ENCODE results near the gene SSNA1.

SSNA1 gene

DNA sequence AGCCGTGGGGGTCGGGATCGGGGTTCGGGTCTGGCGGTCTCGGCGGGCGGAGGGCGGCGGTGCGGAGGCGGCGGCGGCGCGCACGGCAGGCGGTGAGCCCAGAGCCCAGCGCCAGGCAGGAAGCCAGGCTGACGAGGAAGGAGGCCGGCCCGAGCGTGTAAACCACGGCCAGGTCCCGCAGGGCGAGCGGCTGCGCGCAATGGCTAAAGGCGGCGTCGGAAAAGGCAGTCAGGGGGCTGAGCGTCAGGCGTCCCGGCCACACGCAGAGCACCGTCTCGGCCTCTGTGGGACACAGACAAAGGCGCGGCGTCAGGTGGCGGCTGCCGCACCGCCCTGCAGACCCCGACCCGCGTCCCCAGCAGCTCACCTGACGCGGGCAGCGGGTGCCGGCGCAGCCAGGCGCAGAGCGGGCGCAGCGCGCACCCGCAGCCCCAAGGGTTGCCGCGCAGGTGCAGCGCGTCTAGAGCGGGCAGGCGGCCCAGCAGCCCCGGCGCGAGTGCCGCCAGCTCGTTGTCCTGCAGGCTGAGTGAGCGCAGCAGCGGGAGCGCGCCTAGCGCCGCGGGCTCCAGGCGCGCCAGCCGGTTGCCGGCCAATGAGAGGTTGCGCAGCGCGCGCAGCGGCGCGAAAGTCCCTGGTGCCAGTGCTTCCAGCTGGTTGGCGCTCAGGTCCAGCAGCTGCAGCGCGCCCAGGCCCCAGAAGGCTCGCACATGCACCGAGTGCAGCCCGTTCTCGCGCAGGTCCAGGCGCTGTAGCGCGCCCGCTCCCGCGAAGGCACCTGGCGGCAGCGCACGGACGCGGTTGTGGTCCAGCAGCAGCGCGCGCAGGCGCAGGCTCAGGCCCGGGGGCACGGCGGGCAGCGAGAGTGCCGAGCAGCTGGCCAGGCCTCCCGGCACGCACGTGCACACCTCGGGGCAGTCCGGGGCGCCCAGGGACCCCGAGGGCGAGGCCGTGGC lies 19.3 kb upstream of the SSNA1 start:
- no peak for DNase-seq

DNA sequence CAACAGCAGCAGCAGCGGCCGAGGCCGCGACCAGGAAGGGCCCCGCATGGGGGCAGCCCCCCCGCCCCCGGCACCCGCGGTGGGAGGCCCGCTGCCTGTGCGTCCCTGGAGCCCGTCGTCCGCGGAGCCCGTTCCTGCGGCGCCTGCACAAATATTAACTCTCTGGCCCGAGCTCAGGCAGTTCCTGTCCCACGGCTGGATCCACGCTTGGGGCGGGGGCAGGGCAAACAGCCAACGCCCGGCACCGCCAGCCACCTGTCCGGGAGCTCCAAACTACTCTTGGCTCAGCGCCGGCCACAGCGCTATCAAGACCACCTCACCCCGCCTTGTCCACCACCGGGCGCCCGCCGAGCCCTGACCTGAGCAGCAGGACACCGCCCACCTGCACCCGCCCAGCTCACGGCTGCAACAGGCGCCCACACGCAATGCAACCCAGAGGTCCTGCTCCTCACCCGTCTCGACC lies 18.5 kb upstream of the SSNA1 start, which contains the start of gene LRRC26:
Gene LRRC26, minus strand, starts transcription at position 156 of the 463 bp plus-strand sequence. Its CDS starts 108 bp downstream, at position 48.
- DNase-seq: no peak

DNA sequence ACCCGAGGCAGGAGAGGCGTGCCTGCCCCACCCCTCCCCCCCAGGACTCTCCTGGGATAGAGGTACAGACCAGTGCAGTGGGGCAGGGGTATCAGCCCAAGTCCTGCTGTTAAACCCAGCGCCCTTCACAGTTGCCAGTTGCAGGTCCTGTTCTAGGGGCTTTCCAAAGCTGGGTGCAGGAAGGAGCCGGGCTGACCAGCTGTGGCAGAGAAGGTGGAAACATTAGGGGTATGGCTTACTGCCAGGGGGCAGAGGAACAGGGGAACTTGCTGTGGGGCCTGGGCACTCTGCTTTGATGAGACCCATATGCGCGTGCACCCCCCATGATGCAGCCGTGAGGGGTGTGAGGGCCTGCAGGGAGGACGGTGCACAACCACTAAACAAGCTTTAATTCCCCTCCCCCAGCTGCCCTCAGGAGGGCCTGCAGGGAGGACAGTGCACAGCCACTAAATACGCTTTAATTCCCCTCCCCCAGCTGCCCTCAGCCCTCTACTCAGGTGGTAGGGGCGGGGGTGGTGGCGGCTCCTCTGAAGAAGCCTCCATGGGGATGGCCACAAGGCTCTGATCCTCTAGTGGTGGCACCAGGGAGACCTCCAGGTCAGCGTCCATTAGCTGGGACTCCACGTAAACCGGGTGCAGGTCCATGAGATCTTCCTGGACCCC lies 17.9 kb upstream of the SSNA1 start:
- DNase-seq: no peak

DNA sequence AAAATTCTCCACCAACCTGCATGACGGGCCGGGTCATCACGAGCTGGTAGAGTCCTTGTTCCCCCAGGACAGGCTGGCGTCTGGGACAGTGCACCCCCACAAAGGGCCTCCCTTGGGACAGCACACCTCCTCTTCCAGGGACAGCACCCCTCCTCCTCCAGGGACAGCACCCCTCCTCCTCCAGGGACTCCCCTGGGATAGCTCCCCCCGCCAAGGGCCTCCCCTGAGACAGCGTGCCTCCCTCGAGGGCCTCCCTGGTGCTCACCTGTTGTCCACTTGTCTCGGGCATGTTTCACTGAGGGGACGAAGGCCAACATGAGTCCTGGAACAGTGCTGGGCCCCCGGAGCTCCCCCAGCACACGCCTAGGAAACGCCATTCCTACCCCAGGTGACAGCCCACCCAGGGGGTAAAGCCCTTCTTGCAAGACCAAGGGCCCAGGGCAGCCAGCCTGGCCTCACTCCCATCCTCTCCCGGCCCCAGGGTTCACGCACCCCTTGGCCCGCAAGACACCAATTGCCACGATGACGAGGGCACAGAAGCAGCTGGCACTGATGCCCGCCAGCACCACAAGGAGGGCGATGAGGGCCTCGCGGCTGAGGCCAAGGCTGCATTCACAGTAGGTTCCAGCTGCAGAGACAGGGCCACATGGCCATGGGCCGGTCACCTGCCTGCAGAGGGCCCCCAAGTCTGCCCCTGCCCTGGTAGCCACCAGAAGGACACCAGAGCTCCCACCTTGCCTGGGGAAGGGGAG lies 17.2 kb upstream of the SSNA1 start:
- no peak for DNase-seq

DNA sequence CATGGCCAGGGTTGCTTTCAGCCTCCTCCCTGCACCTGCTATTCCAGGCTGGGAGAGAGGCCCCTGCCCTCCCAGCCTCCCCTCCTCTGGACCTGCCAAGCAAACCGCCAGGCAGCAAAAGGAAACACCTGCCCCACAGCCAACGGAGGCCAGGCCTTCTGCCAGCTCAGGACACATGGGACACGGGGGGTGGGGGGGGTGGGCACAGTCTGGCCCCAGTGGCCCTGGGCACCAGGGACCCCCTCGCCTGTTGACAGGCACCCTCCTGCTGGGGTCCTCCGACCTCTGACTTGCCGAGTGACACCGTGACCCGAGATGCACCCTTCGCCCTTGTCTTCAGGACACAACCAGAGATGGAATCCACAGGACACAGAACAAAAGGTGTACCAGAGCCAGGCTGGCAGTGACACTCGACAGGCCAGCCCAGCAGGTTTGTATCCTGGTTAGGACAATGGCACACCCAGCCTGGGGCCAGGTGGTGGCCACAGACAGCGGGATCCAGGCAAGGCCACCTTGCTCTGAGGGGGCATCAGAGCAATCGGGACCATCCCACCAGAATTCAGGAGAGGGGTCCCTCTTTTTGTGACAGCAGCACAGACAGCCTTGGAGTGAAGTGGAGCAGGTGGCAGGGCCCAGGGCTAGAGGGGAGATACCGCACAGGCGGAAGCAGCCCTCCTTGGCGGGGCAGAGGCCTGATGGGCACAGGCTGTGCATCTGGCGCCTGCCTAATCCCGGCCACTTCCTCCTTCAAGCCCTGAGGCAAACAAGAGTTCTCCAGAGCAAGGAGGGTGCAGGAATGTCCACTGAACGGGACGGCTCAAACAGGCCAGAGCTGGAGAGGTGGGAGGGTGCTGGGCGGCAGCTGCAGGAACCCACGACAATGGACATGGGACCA lies 15.3 kb upstream of the SSNA1 start:
- DNase-seq: no peak

DNA sequence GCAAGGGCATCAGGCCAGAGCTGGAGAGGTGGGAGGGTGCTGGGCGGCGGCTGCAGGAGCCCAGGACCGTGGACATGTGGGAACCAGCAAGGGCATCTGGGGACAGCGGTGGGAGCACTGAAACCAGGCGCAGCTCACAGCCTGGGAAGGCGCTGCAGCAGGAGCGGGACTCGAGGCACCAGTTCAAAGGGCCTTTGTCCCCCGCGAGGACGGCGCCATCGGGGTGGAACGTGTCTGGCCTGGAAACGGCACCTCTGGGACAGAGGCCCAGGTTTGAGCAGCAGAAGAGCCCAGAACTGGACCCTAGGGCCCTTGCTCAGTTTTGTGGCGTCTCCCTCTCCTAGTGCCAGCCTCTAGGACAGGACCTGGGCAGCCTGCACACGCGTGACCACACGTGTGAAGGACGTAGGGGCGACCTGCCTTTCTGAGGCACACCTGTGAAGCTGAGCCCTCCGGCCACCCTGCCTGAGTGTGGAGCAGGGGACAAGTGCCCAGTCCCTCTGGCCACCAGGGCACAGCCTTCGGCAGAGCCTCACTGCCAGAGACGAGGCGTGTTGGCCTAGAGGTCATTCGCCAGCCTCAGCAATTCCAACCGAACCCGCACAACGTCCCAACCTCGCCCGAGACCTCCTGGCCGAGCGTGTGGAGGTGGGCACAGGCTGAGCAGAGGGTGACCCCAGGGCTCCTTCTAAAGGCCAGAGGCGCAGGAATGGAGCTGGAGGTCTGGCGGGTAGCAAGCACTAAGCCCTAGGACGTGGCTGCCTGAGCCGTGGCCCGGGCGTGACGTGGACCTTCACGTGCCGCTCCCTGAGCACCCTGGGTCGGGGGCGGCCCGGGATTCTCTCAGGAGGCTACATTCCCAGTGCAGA lies 14.4 kb upstream of the SSNA1 start:
- no peak for DNase-seq

DNA sequence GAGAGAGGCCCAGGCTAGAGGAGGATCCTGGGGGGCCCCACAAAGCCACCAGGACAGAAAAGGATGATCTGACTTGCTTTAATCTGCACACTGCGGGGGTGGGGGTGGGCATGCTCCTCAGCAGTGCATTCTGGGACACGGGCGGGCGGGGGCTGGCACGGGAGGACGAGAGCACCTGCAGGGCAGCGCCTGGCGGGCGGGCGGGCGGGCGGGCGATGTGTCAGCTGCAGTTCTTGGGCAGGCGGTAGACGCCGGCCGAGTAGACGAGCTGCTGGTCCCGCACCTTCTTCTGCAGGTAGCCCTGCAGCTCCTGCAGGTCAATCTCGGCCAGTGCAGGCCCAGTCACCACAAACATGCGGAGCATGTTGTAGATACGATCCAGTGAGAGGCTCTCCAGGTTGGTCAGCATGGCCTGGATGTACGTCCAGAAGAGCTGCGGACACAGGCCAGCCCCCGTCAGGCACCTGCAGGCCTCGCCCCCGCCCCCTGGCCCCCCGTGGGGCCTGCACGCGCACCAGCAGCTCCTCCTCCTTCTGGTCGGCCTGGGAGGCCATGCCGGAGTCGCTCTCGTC lies 13.7 kb upstream of the SSNA1 start:
- DNase-seq: no peak

DNA sequence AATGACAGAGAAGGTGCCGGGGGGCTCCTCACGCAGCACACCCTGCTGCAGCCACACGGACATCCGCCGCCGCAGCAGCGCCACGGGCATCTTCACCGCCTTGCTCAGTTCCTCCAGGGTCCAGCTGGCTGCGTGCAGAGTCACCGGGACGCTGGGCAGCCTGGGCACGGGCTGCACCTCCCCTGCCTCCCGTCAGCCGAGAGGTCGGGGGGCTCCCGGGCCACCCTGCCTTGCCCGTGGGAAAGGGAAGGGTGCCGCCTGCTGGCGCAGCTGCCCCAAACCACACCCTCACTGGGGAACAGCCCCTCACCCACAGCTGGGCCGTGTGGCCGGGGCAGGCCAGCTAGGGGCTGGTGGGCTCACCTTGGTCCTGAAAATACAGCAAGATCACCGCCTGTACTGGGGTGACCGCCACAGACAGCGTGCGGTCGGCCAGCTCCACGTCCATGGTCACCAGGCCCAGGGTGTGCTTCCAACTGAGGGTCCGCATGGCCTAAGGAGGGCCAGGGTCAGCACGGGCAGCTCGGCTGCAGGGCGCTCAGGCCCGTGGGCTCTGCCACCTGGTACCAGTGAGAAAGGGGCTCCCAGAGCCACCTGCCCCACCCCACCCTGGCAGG lies 13.0 kb upstream of the SSNA1 start:
- no peak for DNase-seq

DNA sequence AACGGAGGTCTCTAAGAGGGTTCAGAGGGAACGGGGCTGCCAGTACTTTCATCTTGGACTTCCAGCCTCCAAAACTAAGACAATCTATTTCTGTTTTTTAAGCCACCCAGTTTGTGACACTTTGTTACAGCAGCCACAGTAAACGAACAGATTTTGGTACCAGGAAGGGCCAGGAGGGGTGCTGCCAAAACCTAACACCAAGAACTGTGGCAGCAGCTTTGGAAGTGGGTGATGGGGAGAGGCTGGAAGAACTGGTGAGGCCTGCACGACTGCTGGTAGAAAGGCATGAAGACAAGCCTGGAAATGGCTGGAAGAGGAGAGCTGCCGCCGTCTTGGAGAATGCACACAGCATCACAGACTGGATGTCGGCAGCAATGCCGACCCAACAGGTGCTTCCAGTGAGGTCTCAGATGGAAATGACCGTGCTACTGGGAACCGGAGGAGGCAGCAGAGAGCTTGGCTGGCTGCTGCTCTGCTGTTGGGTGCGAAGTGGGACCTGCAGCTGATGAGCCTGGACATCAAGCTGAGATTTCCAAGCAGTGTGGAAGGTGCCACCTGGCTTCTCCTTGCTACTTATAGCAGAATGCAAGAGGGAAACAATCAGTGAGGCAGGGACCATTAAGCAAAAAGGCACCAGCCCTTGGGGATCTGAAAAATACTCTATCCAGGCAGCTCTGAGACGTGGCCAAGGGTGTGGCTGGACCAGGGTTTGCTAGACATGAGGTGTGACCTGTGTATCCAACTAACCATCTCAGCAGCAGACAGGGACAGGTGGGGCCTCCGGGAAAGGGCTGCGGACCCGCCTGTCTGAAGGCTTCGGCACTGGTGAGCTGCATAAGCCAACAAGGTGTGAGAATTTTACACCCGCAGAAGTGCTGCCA lies 11.9 kb upstream of the SSNA1 start:
- no peak for DNase-seq

DNA sequence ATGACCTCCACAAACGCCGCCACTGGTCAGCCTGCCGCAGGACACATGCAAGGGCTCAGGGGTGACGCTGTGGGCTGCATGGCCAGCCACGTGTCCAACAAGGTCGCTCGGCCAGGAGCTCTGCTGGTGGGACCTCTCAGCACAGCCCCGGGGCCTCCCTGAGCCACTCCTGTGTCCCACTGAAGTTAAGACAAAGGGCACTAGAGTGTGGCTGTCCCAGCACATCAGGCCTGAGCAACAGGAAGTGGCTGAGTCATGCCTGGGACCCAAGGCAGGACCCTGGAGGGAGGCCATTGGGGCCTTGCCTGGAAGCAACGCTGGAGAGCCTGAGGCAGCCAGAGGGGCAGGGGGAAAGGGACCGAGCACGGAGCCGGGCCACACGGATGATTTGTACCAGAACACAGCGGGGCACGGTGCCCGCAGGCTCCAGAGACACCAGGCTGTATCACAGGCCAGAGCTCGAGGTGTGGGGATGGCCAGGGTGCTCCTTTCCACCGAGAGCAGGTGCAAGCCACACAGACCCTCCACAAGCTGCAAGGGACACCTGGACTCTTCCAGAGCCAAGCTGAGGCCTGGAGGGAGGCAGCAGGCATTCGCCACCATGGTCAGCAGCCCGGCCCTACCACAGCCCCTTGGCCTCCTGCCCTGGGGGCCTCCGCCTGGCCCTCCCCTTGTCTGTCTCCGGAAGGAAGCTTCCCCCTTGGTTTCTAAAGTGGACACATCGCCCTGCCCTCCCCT lies 10.1 kb upstream of the SSNA1 start:
- no peak for DNase-seq

DNA sequence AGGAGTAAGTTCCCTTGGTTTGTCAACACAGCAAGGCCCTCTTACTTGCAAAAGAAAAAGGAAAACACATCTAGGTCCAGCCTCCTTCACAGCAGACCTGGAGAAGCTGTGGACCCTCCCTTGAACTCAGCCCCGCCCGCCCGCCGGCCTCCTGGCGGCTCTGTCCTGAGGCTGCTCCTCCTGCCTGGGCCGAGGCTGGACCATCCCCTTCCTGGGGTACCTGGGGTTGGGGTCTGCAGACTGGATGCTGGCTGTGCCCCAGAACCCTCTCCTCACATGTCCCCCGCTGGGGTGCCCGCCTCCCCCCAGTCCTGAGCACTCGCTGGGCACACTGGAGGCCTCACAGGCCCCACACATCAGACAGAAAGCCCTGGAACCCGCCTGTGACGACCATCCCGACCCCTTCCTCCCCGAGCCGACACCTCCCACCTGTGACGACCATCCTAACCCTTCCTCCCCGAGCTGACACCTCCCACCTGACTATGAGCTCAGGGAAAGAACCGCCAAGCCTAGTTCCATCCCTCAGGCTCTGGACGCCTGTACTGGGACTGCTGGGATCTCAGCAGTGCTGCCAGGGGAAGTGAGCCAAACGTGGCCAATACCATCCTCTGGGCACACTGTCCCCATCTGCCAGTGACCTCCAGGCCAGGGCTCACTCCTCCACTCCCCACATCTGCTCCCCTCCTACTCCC lies 9.4 kb upstream of the SSNA1 start:
- DNase-seq: no peak

DNA sequence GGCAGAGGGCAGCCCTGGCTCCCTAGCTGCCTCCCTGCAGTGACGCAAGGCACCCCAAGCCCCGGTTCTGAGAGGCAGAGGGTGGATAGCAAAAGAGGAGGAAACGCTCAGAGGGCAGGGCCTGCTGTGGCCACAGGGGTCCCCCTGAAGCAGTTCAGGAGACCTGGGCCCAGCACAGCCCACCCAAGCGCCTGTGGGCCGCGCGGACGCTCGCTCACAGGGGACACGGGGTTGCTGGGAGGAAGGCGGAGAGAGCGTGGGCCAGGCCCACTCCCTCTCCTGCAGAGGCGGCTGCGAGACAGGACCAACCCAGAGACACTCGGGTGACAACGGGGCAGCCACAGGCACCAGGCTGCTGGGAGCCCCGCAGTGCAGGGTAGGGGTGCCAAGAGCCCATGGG lies 8.7 kb upstream of the SSNA1 start:
- DNase-seq: no peak

DNA sequence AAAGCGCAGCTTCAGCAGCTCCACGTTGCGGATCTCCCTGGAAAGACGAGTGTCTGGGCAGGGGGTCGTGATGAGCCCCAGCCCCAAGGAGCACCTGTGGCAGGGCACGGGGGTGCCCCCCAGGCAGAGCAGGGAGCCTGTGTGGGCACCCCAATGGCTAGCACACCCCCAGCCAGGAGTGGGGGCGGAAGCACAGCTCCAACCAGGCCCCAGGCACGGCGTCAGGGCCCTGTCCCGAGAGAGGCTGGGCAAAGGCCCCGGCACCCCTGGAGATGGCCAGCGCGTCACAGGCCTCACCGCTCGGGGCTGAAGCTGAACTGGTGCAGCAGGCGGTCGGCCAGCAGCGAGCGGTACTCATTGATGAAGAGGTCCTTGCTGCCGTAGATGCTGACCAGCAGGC lies 8.0 kb upstream of the SSNA1 start:
- DNase-seq: no peak

DNA sequence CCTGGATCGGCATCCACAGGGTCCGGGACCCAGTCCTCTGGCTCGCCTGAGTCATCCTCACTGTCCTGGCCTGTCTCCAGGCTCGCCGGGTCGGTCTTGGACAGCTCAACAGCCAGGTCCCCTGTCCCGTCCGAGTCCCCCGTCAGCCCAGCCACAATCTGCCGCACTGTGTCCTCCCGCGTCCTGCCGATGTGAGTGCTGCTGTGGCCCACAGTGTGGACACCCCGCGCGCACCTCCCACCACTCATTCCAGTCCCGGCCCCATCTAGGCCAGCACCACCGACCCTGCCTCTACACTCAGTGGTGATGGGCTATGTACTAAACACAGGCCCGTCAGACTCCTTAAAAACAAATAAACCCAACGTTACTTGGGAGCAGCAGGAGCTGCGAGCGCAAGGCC lies 6.8 kb upstream of the SSNA1 start:
- DNase-seq: no peak

DNA sequence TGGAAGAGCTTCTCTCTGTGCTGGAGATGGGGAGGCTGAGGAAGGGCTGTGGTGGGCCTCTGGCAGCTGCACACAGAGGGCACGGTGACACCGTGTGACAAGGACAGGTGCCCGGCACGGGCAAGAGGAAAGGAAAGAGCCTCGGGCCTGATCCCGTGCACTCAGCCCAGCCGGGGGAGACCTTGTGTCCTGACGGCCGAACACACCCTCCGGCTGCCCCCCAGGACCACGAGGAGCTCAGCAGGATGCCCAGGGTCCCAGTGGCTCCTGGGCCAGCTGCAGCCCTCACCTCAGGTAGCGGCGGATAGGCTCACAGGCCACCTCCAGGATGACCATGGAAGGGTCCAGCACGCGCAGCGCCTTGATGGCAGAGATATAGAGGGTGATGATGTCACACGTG lies 5.6 kb upstream of the SSNA1 start:
- DNase-seq: no peak

DNA sequence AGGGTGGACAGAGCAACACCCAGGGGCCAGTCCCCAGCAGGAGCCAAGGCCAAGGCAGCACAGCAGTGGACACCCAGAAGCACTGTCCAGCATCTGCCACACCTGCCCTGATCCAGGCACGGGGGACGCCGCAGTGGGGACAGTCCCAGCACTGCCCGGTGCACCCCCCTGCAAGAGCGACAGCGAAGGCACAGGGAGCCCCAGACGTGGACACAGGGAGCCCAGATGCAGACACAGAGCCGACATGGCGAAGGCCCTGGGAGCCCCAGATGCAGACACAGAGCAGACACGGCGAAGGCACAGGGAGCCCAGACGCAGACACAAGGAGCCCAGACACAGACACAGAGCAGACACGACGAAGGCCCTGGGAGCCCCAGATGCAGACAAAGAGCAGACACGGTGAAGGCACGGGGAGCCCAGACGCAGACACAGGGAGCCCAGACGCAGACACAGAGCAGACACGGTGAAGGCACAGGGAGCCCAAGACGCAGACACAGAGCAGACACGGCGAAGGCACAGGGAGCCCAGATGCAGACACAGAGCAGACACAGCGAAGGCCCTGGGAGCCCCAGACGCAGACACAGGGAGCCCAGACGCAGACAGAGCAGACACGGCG lies 4.4 kb upstream of the SSNA1 start:
- DNase-seq: no peak

DNA sequence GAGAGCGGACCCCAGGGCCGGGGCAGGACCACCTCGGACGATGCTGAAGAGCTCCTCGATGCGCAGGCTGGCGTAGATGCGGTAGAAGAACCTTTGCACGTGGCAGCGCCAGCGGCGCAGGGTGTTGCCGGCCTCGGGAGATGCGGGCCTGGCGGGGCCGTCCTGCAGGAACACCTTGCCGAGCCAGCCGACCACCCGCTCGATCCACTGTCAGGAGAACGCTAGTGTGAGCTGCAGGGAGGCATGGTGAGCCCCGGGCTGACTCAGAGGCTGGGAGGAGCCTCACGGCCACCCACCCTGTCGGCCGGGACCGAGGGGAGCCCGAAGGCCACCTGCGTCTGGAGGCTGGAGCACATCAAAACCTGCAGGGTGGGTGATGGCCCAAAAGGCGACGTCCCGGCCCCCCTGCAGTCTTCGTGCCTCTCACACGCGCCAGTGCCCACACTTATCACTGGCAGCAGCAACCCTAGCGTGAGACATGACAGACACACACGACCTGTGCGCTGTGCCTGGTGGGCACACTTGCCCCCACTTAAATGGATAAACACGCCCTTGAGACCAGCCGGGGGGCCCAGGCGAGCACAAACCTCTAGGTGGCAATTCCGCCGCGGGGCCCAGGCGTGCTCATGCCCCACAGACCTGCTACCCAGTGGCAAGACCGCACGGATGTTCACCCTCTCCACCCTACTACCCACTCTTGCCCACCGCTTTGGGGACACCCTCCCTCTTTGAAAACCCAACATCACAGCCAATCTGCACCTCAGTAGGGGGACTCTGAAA lies 3.4 kb upstream of the SSNA1 start:
- DNase-seq: no peak
